Adipocyte (in vitro differentiated cells): ENCODE measurements around the gene HSPA6.
"Not testable (repeated sequence)": the region's sequence is repeated elsewhere in the genome, so short reads cannot be mapped to it uniquely, and the experiment has no call there.

Experiments
- DNase-seq: peaks from one replicate; pipeline ENCODE4 v3.0.0-alpha.2; 2015; ENCODE audit warnings: low read depth
- H3K27me3 ChIP-seq: replicated peaks from 2 replicates; pipeline ENCODE4 v1.7.0; 2013; ENCODE audit warnings: mild to moderate bottlenecking, low read length, moderate library complexity; ENCODE audit not compliant: control insufficient read depth, insufficient read depth
- H3K36me3 ChIP-seq: 2 replicates; pipeline ENCODE4 v1.7.0; 2013; ENCODE audit warnings: low read length, mild to moderate bottlenecking, moderate library complexity; ENCODE audit not compliant: control insufficient read depth, insufficient read depth, severe bottlenecking
- H3K4me1 ChIP-seq: 2 replicates; pipeline ENCODE4 v1.7.0; 2013; ENCODE audit warnings: mild to moderate bottlenecking, low read length, moderate library complexity; ENCODE audit not compliant: control insufficient read depth, insufficient read depth
- H3K4me3 ChIP-seq: 2 replicates; pipeline ENCODE4 v1.7.0; 2013; ENCODE audit warnings: mild to moderate bottlenecking, low read length, moderate library complexity
- H3K9ac ChIP-seq: 2 replicates; pipeline ENCODE4 v1.7.0; 2013; ENCODE audit warnings: mild to moderate bottlenecking, low read length, moderate library complexity
- H3K9me3 ChIP-seq: 2 replicates; pipeline ENCODE4 v1.7.0; 2013; ENCODE audit warnings: mild to moderate bottlenecking, low read length, moderate library complexity; ENCODE audit not compliant: control insufficient read depth

Gene HSPA6

GRCh38 chr1:161539731-161540569 is 15.6 kb downstream of the HSPA6 start:
- not testable (repeated sequence) for H3K4me1 ChIP-seq, H3K36me3 ChIP-seq, H3K9me3 ChIP-seq, H3K27me3 ChIP-seq
- Histone ChIP-seq H3K4me3 (peak overlapping the region; percentile 82), H3K9ac (peak overlapping the region; percentile 32)
- DNase-seq = peak; percentile 78

GRCh38 chr1:161540570-161540960 is 16.2 kb downstream of the HSPA6 start:
- H3K9ac ChIP-seq, H3K9me3 ChIP-seq, DNase-seq, H3K27me3 ChIP-seq, H3K36me3 ChIP-seq, H3K4me1 ChIP-seq: not testable (repeated sequence)
- H3K4me3 ChIP-seq = peak overlapping the region; percentile 82

- H3K9me3 ChIP-seq, DNase-seq, H3K4me1 ChIP-seq, H3K36me3 ChIP-seq, H3K27me3 ChIP-seq, H3K9ac ChIP-seq, H3K4me3 ChIP-seq: not testable (repeated sequence)
Observed at GRCh38 chr1:161542091-161542559, 17.8 kb downstream of the HSPA6 start.

GRCh38 chr1:161543125-161543524 is 18.8 kb downstream of the HSPA6 start:
- H3K4me1 ChIP-seq, H3K9ac ChIP-seq, H3K4me3 ChIP-seq, H3K27me3 ChIP-seq, H3K9me3 ChIP-seq, DNase-seq, H3K36me3 ChIP-seq: not testable (repeated sequence)

- DNase-seq = not testable (repeated sequence)
Observed at GRCh38 chr1:161545005-161545731, 20.8 kb downstream of the HSPA6 start.

GRCh38 chr1:161547995-161548741 is 23.8 kb downstream of the HSPA6 start:
- H3K4me3 ChIP-seq, H3K36me3 ChIP-seq, DNase-seq, H3K4me1 ChIP-seq, H3K27me3 ChIP-seq, H3K9me3 ChIP-seq, H3K9ac ChIP-seq: not testable (repeated sequence)

More at GRCh38 chr1:161545005-161545731, 20.8 kb downstream of the HSPA6 start:
- not testable (repeated sequence) for H3K27me3 ChIP-seq, H3K9me3 ChIP-seq, H3K36me3 ChIP-seq, H3K4me1 ChIP-seq, H3K9ac ChIP-seq, H3K4me3 ChIP-seq

- H3K36me3 ChIP-seq, DNase-seq, H3K27me3 ChIP-seq, H3K9ac ChIP-seq, H3K9me3 ChIP-seq, H3K4me1 ChIP-seq, H3K4me3 ChIP-seq: not testable (repeated sequence)
Observed at GRCh38 chr1:161548749-161549406, 24.5 kb downstream of the HSPA6 start.

- H3K36me3 ChIP-seq = no peaks in the 10 kb centered on the region
- no peak within 1 kb of the TSS for H3K4me3 ChIP-seq
- no peaks in the 10 kb centered on the region for H3K27me3 ChIP-seq
- no peaks in the 10 kb centered on the region for H3K9me3 ChIP-seq
- DNase-seq = no peak
- H3K4me1 ChIP-seq = peaks cover 6% of the 10 kb centered on the region
- no peak within 1 kb of the TSS for H3K9ac ChIP-seq
Observed at GRCh38 chr1:161549652-161550051, 25.3 kb downstream of the HSPA6 start, which contains the start of gene FCGR3A. FCGR3A (minus strand) TSS chr1:161549818; CDS start chr1:161549736, 82 bp downstream.

- H3K9me3 ChIP-seq, H3K4me3 ChIP-seq, DNase-seq, H3K27me3 ChIP-seq, H3K36me3 ChIP-seq, H3K9ac ChIP-seq, H3K4me1 ChIP-seq: not testable (repeated sequence)
Observed at GRCh38 chr1:161550942-161551341, 26.6 kb downstream of the HSPA6 start.

GRCh38 chr1:161553631-161554030 is 29.3 kb downstream of the HSPA6 start:
- H3K27me3 ChIP-seq, DNase-seq, H3K4me3 ChIP-seq, H3K9me3 ChIP-seq, H3K9ac ChIP-seq, H3K4me1 ChIP-seq, H3K36me3 ChIP-seq: not testable (repeated sequence)

- H3K9me3 ChIP-seq, H3K9ac ChIP-seq, H3K4me3 ChIP-seq, H3K36me3 ChIP-seq, H3K27me3 ChIP-seq, DNase-seq, H3K4me1 ChIP-seq: not testable (repeated sequence)
Observed at GRCh38 chr1:161554340-161554739, 30.0 kb downstream of the HSPA6 start.
